HCT116 (cell line): ENCODE measurements around the gene PAX5. TPM values are rescaled to one million over a fixed set of nuclear protein-coding genes. Genes with fewer than 3 reads are reported as not detected.

ENCODE experiments used
- ATAC-seq: fragments of 200-7000 bp; cut with Tn5 transposase; 2 replicates; pipeline ENCODE4 v1.9.1; 2020; ENCODE audit warnings: mild to moderate bottlenecking, moderate library complexity
- BruUV-seq: library from RNA; stranded (reverse); fragments of 400-500 nt; replicated peaks from 2 replicates; lab custom pipeline; 2021; lab: Mats Ljungman, UMichigan
- CTCF ChIA-PET: fragments of 300-600 bp; sonication (Branson Sonifier 250); formaldehyde crosslinking; loops from one replicate; lab custom pipeline; 2021; ENCODE audit warnings: antibody characterized with exemption; lab: Charles Lee
- POLR2A ChIA-PET: fragments of 300-600, 350-600 bp; sonication (Branson Sonifier 250); formaldehyde crosslinking; loops from one replicate; lab custom pipeline; 2021; ENCODE audit warnings: antibody characterized with exemption; lab: Charles Lee
- RAD21 ChIA-PET, 2 experiments: fragments of 300-600 bp; sonication (Branson Sonifier 250); formaldehyde crosslinking; loops; one replicate each; lab custom pipeline; 2023; ENCODE audit warnings: low total read pairs in 2 of 2; ENCODE audit not compliant: uncharacterized antibody in 2 of 2, unreplicated experiment in 2 of 2, low non-redundant PET in 1 of 2; lab: Charles Lee
- DNase-seq: peaks from one replicate; pipeline ENCODE4 v3.0.0-alpha.2; 2010; ENCODE audit warnings: low read depth, low spot score
- H2AFZ ChIP-seq: fragments of 200-600 bp; shearing (Covaris generic), sonication (generic); 2 replicates; pipeline ENCODE4 v1.6.1; 2017; ENCODE audit warnings: low read depth, mixed run types, mixed read lengths, antibody characterized with exemption, low read length; ENCODE audit not compliant: poor library complexity, severe bottlenecking
- H3K27ac ChIP-seq: 2 replicates; pipeline ENCODE4 v1.5.1; 2012; ENCODE audit warnings: low read depth, low read length
- H3K27me3 ChIP-seq: fragments of 200-600 bp; sonication (generic); 2 replicates; pipeline ENCODE4 v1.6.1; 2016; ENCODE audit warnings: mixed run types, low read length, mixed read lengths; ENCODE audit not compliant: insufficient read depth
- H3K36me3 ChIP-seq, 2 experiments: fragments of 200-500 bp in 1 of 2; fragments of 200-600 bp in 1 of 2; sonication (Bioruptor generic) in 1 of 2; sonication (generic) in 1 of 2; 2 replicates each; pipeline versions ENCODE4 v1.5.1 to v1.6.1; 2014 to 2016; ENCODE audit warnings: low read length in 2 of 2, inconsistent platforms in 1 of 2, mixed read lengths in 1 of 2, mixed run types in 1 of 2; ENCODE audit not compliant: insufficient read depth in 2 of 2, control insufficient read depth in 1 of 2
- H3K4me1 ChIP-seq, 2 experiments: fragments of 200-600 bp in 1 of 2; sonication (generic) in 1 of 2; 2 replicates each; pipeline versions ENCODE4 v1.5.1 to v1.6.1; 2012 to 2017; ENCODE audit warnings: low read length in 2 of 2, inconsistent platforms in 1 of 2, mild to moderate bottlenecking in 1 of 2, mixed read lengths in 1 of 2, mixed run types in 1 of 2, moderate library complexity in 1 of 2; ENCODE audit not compliant: insufficient read depth in 2 of 2, control insufficient read depth in 1 of 2
- H3K4me2 ChIP-seq: fragments of 200-600 bp; sonication (generic); 2 replicates; pipeline ENCODE4 v1.6.1; 2017; ENCODE audit warnings: mixed run types, low read length, mixed read lengths
- H3K4me3 ChIP-seq, 2 experiments: fragments of 200-600 bp in 1 of 2; sonication (generic) in 1 of 2; replicated peaks in 1 of 2; 2 replicates each; pipeline ENCODE4 v1.5.1; 2011 to 2016; ENCODE audit warnings: low read length in 2 of 2, control low read depth in 1 of 2, low read depth in 1 of 2, mild to moderate bottlenecking in 1 of 2, mixed read lengths in 1 of 2, mixed run types in 1 of 2
- H3K79me2 ChIP-seq: fragments of 200-600 bp; sonication (generic); 2 replicates; pipeline ENCODE4 v1.6.1; 2017; ENCODE audit warnings: mild to moderate bottlenecking, mixed run types, low read length, moderate library complexity, mixed read lengths; ENCODE audit not compliant: insufficient read depth
- H3K9ac ChIP-seq: fragments of 200-600 bp; sonication (generic); 2 replicates; pipeline ENCODE4 v1.6.1; 2016; ENCODE audit warnings: low read length, mixed read lengths
- H3K9me2 ChIP-seq: fragments of 200-600 bp; sonication (generic), shearing (Covaris generic); 2 replicates; pipeline ENCODE4 v1.6.1; 2017; ENCODE audit warnings: mixed run types, mild to moderate bottlenecking, moderate library complexity; ENCODE audit not compliant: insufficient read depth
- H3K9me3 ChIP-seq, 2 experiments: fragments of 200-500 bp in 1 of 2; fragments of 200-600 bp in 1 of 2; sonication (Bioruptor generic) in 1 of 2; sonication (generic) in 1 of 2; 2 replicates each; pipeline ENCODE4 v1.6.1; 2014 to 2017; ENCODE audit warnings: low read length in 2 of 2, mixed read lengths in 2 of 2, inconsistent platforms in 1 of 2, low read depth in 1 of 2, mild to moderate bottlenecking in 1 of 2, mixed run types in 1 of 2, moderate library complexity in 1 of 2; ENCODE audit not compliant: control insufficient read depth in 1 of 2, insufficient read depth in 1 of 2
- H4K20me1 ChIP-seq: fragments of 200-600 bp; sonication (generic), shearing (Covaris generic); 2 replicates; pipeline ENCODE4 v1.6.1; 2017; ENCODE audit warnings: mixed run types, mild to moderate bottlenecking, moderate library complexity; ENCODE audit not compliant: insufficient read depth
- EZH2phosphoT487 ChIP-seq: fragments of 200-600 bp; IDR thresholded peaks from 2 replicates; pipeline ENCODE4 v1.6.1; 2018; ENCODE audit warnings: antibody characterized with exemption, borderline replicate concordance
- intact Hi-C: fragments of 100-400 bp; cut with micrococcal nuclease; formaldehyde crosslinking; loops from 2 replicates; pipeline ENCODE4 v1.10.0; 2022
- total RNA-seq: library from RNA; stranded (reverse); gene quantifications from one replicate; pipeline ENCODE4 v1.2.1, GENCODE V29; 2021; ENCODE audit not compliant: unreplicated experiment
- TF ChIP-seq, protein P1 (sequence below): IDR thresholded peaks from 2 replicates; pipeline ENCODE4 v1.6.1; 2011; ENCODE audit warnings: mild to moderate bottlenecking, low read length, moderate library complexity; ENCODE audit not compliant: insufficient replicate concordance; ENCODE audit errors: extremely low read depth
- TF ChIP-seq, protein P2 (sequence below), 3 experiments: fragments of 200-600 bp in 1 of 3; sonication (generic) in 1 of 3; IDR thresholded peaks in 2 of 3; conservative IDR thresholded peaks in 1 of 3; 2 replicates each; pipeline ENCODE4 v1.5.1; 2012 to 2017; ENCODE audit warnings: low read depth in 2 of 3, low read length in 2 of 3, antibody characterized with exemption in 1 of 3, borderline replicate concordance in 1 of 3, control low read depth in 1 of 3, mild to moderate bottlenecking in 1 of 3, mixed read lengths in 1 of 3, mixed run types in 1 of 3, moderate library complexity in 1 of 3; ENCODE audit not compliant: insufficient read depth in 1 of 3

The PAX5 gene
- total RNA-seq, 1 experiment from 2014 or later: 0.17 TPM

- Histone ChIP-seq H3K4me1 (peaks cover 0 to 9% of the 10 kb centered on the region in 2 experiments; a peak in 2 of 4 replicates), H3K4me3 (no peak overlapping the region), H2AFZ (no peak overlapping the region), H3K9ac (no peak overlapping the region), H3K79me2 (no peaks in the 10 kb centered on the region), H3K9me2 (no peaks in the 10 kb centered on the region), H3K27me3 (no peaks in the 10 kb centered on the region), H4K20me1 (no peaks in the 10 kb centered on the region), H3K27ac (no peak overlapping the region), H3K36me3 (no peaks in the 10 kb centered on the region), H3K4me2 (no peak overlapping the region), H3K9me3 (no peaks in the 10 kb centered on the region)
- ChIA-PET CTCF (interaction anchor here (0.8 kb wide), 1 partner anchor 12 kb away, joined by 3 read pairs; no protein-coding TSS in a partner anchor), POLR2A (no interaction called here), RAD21 (interaction anchor here in 1 of 2 experiments (0.9 kb wide), 1 partner anchor 96 kb away, joined by 3 read pairs; no protein-coding TSS in a partner anchor)
- intact Hi-C loops: no loop called here
- TF ChIP-seq EZH2phosphoT487: no peak
- TF ChIP-seq, protein P1, sequence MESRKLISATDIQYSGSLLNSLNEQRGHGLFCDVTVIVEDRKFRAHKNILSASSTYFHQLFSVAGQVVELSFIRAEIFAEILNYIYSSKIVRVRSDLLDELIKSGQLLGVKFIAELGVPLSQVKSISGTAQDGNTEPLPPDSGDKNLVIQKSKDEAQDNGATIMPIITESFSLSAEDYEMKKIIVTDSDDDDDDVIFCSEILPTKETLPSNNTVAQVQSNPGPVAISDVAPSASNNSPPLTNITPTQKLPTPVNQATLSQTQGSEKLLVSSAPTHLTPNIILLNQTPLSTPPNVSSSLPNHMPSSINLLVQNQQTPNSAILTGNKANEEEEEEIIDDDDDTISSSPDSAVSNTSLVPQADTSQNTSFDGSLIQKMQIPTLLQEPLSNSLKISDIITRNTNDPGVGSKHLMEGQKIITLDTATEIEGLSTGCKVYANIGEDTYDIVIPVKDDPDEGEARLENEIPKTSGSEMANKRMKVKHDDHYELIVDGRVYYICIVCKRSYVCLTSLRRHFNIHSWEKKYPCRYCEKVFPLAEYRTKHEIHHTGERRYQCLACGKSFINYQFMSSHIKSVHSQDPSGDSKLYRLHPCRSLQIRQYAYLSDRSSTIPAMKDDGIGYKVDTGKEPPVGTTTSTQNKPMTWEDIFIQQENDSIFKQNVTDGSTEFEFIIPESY: no peak
- TF ChIP-seq, protein P2, sequence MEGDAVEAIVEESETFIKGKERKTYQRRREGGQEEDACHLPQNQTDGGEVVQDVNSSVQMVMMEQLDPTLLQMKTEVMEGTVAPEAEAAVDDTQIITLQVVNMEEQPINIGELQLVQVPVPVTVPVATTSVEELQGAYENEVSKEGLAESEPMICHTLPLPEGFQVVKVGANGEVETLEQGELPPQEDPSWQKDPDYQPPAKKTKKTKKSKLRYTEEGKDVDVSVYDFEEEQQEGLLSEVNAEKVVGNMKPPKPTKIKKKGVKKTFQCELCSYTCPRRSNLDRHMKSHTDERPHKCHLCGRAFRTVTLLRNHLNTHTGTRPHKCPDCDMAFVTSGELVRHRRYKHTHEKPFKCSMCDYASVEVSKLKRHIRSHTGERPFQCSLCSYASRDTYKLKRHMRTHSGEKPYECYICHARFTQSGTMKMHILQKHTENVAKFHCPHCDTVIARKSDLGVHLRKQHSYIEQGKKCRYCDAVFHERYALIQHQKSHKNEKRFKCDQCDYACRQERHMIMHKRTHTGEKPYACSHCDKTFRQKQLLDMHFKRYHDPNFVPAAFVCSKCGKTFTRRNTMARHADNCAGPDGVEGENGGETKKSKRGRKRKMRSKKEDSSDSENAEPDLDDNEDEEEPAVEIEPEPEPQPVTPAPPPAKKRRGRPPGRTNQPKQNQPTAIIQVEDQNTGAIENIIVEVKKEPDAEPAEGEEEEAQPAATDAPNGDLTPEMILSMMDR (IDR thresholded peaks at IDR 0.05 in 2 of 3, conservative IDR thresholded peaks at IDR 0.05 in 1 of 3; ENCODE audit: borderline replicate concordance in 1 of 3, insufficient read depth in 1 of 3, low read depth in 2 of 3, low read length in 2 of 3): no peak
- DNase-seq (no peak), ATAC-seq (no peak)
- no TSS peak for BruUV-seq
Observed at GRCh38 chr9:36968574-36969215, 65.4 kb downstream of the PAX5 start.
